Activated T-helper 1 cell treated with anti-CD3 and anti-CD28 coated beads, Interleukin-2, amount 50 U/mL, for 16 hours (primary cell): Measurements from ENCODE around the gene CRB3.

Source experiments
- DNase-seq, 2 donors: peaks; one replicate each; pipeline ENCODE4 v3.0.0-alpha.2; 2020; ENCODE audit warnings: low read depth in 1 of 2, low spot score in 1 of 2

CRB3 gene

DNA sequence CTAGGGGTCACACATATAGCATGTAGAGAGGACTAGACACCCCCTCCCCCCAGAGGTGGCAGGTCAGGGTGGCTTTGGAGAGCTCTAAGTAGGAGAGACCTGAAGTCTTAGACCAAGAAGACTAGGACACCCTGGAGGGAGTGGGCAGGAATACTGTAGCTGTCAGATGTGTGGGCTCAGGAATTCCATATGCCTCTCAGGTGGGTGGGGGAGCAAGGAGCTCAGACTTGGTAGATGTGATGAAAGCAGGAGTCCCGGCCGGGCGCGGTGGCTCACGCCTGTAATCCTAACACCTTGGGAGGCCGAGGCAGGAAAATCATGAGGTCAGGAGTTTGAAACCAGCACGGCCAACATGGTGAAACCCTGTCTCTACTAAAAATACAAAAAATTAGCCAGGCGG is 1.6 kb downstream of the CRB3 start:
- DNase-seq = no peak

DNA sequence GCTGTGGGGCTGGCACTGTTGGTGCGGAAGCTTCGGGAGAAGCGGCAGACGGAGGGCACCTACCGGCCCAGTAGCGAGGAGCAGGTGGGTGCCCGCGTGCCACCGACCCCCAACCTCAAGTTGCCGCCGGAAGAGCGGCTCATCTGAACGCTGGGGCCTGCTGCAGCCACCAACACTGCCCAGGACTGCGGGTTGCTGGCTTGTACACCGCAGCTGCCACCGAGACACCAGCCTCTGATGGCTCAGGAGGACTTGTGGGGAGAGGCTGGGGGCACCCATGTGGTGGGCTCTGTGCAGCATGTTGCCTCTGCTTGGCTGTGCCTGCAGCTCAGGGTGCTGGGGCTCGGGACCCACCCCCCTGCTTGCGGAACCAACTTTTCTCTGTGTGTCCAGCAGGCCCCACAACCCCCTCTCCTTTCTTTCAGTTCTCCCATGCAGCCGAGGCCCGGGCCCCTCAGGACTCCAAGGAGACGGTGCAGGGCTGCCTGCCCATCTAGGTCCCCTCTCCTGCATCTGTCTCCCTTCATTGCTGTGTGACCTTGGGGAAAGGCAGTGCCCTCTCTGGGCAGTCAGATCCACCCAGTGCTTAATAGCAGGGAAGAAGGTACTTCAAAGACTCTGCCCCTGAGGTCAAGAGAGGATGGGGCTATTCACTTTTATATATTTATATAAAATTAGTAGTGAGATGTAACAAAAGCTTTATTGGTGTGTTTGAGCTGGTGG is 2.6 kb downstream of the CRB3 start:
- DNase-seq = no peak

DNA sequence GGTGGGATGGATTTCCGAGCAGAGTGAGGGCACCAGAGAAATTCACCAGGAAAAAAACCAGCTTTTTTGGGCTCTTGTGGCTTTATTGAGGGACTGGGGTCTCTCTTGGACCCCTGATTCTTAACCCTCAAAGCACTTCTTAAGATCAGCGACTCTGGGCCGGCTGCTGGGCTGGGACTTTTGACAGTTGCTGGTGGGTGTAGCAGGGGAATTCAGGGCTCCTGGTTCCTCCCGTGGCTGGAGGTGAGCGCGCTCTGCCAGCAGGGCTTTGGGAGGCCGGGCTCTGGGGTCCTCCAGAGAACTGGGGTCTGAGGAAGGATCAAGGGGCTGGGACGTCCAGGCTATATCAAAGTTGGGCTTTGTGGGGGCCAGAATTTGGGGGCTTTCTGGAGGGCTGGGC is 3.3 kb downstream of the CRB3 start:
- no peak for DNase-seq

DNA sequence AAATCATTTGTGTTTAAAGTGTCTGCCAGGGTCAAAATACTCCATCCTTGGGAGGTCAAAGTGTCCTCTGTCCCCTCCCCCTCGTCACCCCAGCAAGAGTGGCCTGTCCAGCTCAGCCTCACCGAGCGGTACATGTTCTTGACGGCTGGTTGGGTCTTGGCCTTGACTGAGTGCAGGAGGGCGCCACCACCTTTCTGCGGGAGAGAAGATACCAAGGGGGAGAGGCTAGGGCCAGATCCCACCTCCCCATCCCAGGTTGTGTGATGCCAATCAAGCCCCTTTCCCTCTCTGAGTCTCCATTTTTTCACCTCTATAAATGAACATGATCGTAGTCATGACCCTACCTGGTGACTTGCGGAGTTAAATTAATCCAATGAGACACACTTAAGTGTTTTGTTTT is 6.1 kb downstream of the CRB3 start:
- DNase-seq = no peak

DNA sequence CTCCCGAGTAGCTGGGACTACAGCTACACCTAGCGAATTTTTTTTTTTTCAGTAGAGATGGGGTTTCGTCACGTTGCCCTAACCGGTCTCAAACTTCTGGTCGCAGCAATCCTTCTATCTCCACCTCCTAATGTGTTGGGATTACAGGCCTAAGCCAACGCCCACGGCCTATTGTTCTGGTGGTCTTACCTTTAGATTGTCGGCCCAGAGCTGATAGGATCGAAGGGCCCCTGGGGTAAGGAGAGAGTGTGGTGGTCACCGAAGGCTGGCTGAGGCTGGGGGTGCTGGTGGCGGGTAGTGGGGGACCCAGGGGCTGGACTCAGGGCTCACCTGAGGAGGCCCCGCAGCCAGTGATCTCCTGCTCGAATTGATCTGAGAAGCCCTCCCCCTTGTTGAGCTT is 7.0 kb downstream of the CRB3 start:
- DNase-seq = no peak

DNA sequence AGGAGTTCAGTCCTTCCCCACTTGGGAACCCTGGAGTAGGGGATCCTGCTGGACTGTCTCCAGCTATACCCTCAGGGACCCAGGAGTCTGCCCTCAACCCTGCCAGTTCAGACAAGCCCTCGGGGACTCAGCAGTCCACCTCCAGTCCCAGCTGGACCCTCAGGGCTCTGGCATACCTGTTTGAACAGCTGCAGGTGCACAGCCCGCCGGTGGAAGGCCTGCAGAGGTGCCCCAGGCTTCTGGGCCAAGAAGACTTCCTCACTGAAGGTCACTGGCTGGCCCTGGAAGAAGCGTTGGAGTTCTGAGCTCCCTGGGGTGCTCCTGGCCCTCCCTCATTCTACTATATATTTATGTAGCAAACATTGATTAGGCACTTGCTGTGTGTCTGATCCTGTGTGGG is 8.6 kb downstream of the CRB3 start:
- DNase-seq = no peak

DNA sequence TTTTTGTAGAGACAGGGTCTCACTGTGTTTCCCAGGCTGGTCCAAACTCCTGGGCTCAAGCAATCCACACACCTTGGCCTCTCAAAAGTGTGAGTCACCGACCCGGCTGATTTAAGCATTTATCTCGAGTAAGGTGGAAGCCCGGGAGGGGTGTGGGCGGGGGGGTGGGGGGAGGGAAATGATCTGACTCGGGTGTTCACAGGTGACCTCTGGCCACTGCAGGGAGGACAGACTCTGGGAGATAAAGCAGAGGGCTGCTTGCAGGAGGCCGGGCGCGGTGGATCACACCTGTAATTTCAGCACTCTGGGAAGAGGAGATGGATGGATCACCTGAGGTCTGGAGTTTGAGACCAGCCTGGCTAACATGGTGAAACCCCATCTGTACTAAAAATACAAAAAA is 9.6 kb downstream of the CRB3 start:
- no peak for DNase-seq

DNA sequence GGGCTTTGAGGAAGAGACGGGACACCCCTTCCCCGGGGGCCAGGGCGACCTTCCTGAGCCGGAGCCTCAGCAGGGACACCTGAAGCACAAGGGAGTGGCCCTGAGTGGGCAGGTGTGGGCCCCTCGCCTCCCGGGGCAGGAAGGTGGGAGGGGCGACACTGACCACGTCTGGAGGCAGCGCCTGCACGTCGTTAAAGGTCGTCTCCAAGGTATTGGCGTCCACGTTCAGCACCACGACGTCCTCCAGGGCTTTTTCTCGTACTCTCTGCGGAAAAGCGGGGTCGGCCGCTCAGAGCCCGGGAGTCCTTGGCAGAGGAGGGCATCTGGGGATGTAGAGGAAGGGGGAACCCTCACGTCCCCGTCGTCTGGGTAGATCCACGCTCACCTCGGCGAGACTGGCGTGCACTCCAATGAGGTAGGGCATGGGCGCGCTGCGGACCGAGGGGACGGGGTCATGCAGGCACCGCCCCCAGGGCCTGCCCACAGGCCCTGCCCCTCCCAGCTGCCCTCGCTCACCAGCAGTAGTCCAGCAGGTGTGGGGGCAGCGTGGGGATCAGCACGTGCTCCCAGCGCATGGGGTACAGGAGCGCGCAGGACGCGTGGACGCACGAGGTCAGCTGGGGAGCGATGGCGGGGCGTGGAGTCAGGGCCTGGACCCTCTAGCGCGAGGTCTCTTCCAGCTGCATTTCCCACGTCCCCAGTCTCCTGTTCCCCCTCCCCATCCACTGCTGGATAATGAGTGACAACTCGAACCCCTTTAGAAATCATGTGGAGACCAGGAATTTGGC is 11.4 kb downstream of the CRB3 start:
- no peak for DNase-seq

DNA sequence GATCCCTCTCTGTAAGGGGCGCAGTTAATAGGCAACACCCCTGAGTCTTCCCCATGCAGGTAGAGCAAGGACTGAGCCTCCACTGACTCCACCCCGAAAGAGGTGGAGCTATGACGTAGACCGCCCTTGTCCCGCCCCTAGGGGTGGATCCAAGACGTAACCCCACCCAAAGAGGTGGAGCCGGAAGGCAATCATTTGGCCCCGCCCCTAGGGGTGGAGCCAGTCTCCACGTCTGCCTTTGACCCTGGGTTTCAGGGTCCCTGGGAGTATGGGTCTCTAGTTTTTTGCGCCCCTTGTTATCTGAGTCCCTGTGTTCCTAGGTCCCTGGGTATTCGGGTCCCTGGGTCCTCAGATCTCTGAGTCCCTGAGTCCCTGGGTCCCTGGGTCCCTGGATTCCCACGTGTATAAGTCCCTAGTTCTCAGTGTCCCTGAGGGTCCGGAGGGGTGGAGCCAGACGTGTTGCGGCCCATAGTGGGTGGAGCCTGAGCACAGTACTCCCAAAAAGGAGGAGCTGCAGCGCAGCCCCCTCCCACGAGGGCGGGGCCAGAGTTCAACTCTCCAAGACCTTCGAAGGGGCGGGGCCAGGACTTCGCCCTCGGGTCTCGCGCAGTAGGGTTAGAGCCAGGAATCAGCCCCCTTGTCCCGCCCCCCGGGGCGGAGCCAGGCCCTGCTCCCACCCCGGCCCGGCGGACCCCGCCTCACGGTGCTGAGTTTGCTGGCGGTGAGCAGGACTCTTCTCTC is 12.3 kb downstream of the CRB3 start:
- peak in 1 of 2 donors; percentile 39 for DNase-seq

DNA sequence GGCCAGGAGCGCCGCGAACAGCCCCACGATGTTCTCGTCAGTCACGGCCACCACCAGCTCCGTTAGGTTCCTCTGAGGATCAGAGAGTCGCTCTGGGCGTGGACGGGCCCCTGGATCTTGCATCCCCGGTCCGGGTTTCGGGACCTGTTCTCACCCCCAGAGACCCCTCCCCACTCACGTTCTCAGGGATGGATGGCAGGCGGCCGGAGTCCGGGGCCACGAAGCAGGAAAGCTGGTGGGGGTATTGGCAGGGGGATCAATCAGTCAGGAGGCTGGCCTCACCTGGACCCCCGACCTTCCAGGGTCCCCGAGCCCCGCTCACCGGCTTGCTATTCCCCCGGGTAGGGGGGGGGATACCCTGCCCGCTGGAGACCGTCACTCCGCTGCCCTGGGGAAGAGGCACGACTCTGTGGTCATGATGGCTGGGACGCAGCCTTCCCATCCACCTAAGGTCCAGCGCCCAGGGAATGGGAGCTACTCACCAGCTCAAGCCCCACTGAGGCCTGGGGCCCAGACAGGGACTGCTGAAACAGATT is 12.9 kb downstream of the CRB3 start:
- no peak for DNase-seq

DNA sequence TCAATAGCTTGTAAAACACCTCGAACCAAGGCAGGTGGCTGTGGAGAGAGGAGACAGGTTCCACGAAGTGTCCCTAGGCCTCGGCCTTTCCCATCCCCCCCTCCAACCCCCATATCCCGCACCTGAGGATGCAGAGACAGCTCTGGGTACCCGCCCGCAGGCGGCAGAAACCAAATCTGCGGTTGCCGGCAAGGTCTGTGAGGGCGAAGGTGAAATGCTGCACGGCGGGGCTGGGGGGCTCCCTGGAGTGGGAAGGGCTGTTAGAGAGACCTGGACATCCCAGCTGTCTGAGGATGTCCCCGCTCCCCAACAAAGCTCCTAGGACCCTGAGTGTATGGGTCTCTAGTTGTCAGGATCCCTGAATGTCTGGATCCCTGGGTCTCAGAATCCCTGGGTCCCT is 14.7 kb downstream of the CRB3 start:
- DNase-seq = no peak

DNA sequence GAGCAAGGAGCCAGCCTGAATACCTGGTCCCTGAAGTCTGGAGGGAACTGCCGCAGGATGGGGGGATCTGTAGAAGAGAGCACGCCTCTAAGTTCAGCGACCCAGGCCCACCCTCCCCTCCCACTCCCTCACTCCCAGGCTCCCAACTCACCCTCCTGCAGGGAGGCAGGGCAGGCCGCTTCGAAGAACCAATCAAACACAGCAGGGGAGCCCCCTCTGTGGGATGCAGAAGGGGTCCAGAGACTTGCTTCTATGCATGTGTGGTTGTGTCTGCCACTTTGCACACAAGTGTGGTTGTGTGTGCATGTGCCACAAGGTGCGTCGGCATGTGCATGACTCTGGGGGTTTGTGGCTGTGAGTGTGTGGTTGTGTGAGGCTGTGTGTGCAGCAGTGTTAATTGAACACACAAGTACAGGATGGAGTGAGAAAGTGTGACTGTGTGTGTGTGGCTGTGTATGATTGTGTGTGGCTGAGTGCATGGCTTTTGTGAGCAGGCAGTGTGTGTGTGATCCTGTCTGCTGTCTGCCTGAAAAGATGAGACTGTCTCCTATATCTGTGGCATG is 15.8 kb downstream of the CRB3 start:
- DNase-seq = no peak

DNA sequence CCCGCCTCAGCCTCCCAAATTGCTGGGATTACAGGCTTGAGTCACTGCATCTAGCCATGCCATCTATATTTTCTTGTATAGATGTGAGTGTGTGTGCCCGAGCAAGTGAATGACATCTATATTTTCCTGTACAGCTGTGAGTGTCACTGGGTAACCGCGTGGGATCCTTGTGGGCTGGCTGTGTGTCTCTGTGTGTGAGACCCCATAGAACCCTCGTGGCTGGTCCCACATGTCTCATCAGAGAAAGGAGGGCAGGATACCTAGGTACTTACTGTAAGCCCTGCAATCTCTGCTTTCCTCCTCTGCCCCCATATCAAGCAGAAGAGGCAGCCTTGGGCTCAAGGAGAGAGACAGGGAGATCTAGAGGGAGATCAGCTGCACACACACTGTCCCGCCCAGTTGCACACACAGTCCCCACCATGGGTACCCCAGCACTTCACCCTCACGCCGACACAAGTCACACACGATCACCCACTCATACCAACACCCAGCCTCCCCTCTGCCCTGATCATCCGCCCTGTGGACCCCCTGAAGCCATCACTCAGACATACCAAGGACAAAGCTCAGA is 16.9 kb downstream of the CRB3 start:
- DNase-seq = no peak

DNA sequence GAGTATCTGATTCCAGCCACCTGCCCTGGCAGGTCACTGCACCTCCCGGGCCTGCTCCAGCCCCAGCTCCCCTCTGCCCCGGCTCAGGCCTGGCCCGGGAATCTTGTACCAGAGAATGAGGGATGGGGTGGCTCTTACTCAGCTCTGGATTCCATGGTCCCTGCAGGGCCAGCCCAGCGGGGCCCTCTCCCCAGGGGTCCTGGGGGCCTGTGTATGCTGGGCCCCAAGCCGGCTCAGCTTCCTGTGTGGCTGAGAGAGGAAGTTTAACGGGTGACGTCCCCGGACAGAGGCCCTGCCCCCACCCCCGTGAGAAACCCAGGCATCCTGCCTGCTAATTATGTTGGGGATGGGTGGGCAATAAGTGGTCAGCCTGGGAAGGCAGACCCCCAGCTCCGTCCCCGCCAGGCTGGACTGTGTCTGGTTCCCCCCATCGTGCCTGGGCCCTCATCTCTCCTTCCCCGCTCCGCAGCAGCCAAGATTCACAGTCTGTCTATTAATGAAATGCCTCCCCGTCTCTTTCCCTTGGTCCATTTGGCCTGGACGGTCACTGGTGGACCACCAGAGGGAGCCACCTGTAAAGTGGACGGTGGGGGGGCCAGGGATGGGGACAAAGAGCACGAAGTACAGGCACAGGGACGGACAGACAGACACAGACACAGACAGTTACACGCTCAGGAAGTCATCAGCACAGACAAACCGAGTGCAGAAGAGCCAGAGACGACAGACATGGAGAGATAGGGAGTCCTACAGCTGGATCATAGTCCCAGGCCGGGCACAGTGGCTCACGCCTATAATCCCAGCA is 17.7 kb downstream of the CRB3 start, which contains the start of gene DENND1C:
Gene DENND1C, minus strand, starts transcription at position 247 of the 802 bp plus-strand sequence. Its CDS starts 92 bp downstream, at position 155.
- peak; percentile 45 to 47 for DNase-seq

DNA sequence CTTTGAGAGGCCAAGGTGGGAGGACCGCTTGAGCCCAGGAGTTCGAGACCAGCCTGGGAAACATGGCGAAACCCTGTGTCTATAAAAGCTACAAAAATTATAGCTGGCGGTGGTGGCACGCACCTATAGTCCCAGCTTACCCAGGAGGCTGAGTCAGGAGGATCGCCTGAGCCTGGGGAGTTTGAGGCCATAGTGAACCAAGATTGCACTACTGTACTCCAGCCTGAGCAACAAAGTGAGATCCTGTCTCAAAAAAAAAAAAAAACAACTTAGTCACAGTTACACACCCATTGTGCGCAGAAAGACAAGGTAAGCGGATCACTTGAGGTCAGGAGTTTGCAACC is 18.2 kb downstream of the CRB3 start:
- DNase-seq = no peak

DNA sequence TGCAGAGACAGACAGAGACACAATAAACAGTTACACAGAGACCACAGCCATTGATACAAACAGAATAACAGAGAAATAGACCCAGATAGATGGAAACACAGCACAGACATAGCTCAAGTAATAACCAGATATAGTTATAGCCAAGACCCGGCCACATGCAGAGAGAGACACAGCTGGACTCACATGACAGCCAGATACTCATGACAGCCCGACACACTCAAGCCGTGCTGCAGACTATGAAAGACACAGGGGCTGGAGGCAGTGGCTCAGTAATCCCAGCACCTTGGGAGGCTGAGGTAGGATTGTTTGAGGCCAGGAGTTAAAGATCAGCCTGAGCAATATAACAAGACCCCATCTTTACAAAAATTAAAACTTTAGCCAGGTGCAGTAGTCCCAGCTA is 19.2 kb downstream of the CRB3 start:
- no peak for DNase-seq

DNA sequence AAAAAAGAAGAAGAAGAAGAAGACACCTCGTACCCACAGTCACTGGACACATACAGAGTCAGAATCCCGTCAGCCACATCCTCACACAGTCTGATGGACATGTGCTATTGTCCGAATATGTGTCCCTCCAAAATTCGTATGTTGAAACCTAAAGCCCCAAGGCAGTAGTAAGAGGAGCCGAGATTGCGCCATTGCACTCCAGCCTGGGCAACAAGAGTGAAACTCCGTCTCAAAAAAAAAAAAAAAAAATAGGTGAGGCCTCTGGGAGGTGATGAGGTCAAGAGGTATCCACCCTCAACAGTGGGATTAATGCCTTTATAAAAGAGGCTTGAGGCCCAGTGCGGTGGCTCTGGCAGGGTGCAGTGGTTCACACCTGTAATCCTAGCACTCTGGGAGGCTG is 20.2 kb downstream of the CRB3 start:
- no peak for DNase-seq

DNA sequence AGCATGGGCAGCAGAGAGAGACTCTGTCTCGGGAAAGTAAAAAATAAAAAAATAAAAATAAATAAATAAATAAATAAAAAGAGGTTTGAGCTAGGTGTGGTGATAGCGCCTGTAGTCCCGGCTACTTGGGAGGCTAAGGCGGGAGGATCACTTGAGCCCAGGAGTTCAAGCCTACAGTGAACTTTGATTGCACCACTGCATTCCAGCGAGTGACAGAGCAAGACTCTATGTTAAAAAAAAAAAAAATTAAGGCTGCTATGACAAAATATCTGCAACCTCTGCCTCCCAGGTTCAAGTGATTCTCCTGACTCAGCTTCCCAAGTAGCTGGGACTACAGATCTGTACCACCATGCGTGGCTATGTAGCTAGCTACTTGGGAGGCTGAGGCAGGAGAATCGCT is 20.8 kb downstream of the CRB3 start:
- DNase-seq = no peak

DNA sequence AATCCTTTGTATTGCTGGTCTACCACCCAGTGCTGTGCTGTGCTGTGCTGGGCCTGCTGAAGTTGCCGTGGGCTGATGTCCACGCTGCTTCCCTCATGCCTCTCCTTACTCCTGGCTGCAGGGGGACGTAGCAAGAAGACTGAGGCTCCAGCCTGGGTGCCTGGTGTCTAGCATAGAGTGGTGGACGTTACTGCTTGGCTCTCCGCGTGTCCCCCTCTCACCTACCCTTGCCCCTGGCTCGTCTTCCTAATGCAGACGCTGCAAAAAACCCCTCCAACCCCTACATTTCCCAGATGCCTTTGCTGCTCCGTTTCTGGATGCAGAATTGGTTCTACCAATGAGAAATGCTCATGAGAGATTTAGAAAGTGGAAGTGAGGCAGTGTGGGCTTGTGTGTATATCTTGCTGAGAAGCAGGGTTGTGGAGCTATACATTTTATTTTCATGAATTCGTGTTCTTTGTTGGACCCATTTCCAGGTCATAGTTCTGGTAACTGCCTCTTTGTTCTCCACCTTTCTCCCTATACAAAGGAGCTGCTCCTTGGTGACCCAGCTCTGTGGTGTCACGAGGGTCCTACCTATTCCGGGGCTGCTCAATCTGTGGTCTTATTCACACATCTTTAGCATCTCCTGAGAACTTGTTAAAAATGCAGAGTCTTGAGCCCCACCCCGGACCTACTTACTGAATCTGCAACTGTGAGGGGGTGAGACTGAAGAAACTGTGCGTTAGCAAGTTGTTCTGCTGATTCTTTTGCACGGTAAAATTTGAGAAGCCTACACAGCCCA is 25.4 kb downstream of the CRB3 start:
- no peak for DNase-seq

DNA sequence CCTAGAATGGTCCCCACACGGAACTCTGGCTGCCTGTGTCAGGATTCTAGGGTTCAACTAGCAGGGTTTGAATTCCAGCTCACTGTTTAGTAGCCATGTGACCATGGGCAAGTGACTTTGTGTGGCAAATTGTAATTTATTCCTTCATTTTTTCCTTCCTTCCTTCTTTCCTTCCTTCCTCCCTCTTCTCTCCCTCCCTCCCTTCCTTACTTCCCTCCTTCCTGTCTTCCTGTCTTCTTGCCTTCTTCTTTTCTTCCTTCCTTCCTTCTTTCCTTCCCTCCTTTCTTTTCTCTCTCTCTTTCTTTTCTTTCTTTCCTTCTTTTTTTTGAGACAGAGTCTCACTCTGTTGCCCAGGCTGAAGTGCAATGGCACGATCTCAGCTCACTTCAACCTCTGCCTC is 26.1 kb downstream of the CRB3 start:
- no peak for DNase-seq
